Ovary (tissue), 9 donors: ENCODE data around the gene BIN1. TPM values are rescaled to one million over a fixed set of nuclear protein-coding genes. Genes with fewer than 3 reads are reported as not detected.

Experiments used
- DNase-seq, 5 donors: peaks; one replicate each; pipeline ENCODE4 v3.0.0-alpha.2; 2019 to 2020
- H3K27ac ChIP-seq, 2 donors: fragments of 200-600 bp; one replicate each; pipeline versions ENCODE4 v1.5.1 to v1.8.0; 2019 to 2022
- H3K27me3 ChIP-seq: fragments of 200-600 bp; one replicate; pipeline ENCODE4 v1.8.0; 2022
- H3K36me3 ChIP-seq: fragments of 200-600 bp; sonication (generic); one replicate; pipeline ENCODE4 v1.5.1; 2019
- H3K4me1 ChIP-seq: one replicate; pipeline ENCODE4 v1.8.1; 2013; ENCODE audit warnings: mild to moderate bottlenecking, moderate library complexity; ENCODE audit not compliant: insufficient read depth
- H3K4me3 ChIP-seq: fragments of 200-600 bp; sonication (generic); one replicate; pipeline ENCODE4 v1.5.1; 2017
- H3K9me3 ChIP-seq, 2 donors: fragments of 200-600 bp in 1 of 2; sonication (generic) in 1 of 2; one replicate each; pipeline versions ENCODE4 v1.5.1 to v1.8.1; 2013 to 2019; ENCODE audit warnings: mild to moderate bottlenecking in 1 of 2, moderate library complexity in 1 of 2
- EP300 ChIP-seq: sonication (generic); formaldehyde crosslinking; IDR thresholded peaks from one replicate; pipeline ENCODE4 v1.6.1; 2017; ENCODE audit warnings: antibody characterized with exemption
- POLR2A ChIP-seq: fragments of 450-650 bp; IDR thresholded peaks from one replicate; pipeline ENCODE4 v1.6.1; 2017; ENCODE audit warnings: antibody characterized with exemption, mild to moderate bottlenecking, moderate library complexity
- WGBS, 3 donors: extraction: QIAGEN DNeasy Blood & Tissue Kit in 1 of 3; methylation state at CpG; one replicate each; pipeline versions ENCODE4 v1.1.5 to v1.1.7; 2013 to 2017; 5-methylcytosine and 5-hydroxymethylcytosine counted together
- intact Hi-C, 4 donors: fragments of 100-400 bp; cut with DNase I; formaldehyde crosslinking; loops; one replicate each; pipeline versions ENCODE4 v1.11.0 to v1.15.1; 2022 to 2023
- polyA plus RNA-seq, 2 donors: library from polyadenylated mRNA; stranded (reverse); fragments of 200-250 nt in 1 of 2; fragments of 350-450 nt in 1 of 2; fragmentation: Illumina TruSeq in 1 of 2; extraction: RNeasy Lipid Tissue Mini Kit (QIAGEN cat#74804) in 1 of 2; gene quantifications; one replicate each; pipeline ENCODE4 v1.2.3, GENCODE V29; 2013 to 2014
- total RNA-seq, 7 donors: library from RNA; depleted of rRNA in 2 of 7; stranded (reverse); fragments of >200 nt in 2 of 7; fragmentation: NEBNext Ultra II Directional in 3 of 7; extraction: Animal tissue kit (Norgen Biotek cat#: 25700) in 3 of 7; gene quantifications; one replicate each; pipeline versions ENCODE4 v1.1.0 to v1.2.4, GENCODE V29; 2016 to 2023
- TF ChIP-seq, protein P1 (sequence below), 3 donors: fragments of 450-650 bp in 2 of 3; fragments of 200-600 bp in 1 of 3; IDR thresholded peaks; one replicate each; pipeline versions ENCODE4 v1.5.1 to v1.8.0; 2016 to 2022; ENCODE audit warnings: antibody characterized with exemption in 3 of 3, mild to moderate bottlenecking in 1 of 3
- donor health status: DM: no; HTN: no; CAD: no; lungs with moderate emphysema.
- donor health status: DM: no; HTN: no; CAD: no.
- donor health status: Bipolar disorder and iron deficiency.
- donor health status: DM: yes; HTN: yes; CAD: no.
- donor health status: DM: no; HTN: no; CAD: no.
- donor health status: DM: yes; HTN: yes; CAD: no.

BIN1 gene
- total and polyA plus RNA-seq, 9 donors = 16.7 to 77.3 (median 54.0) TPM

DNA sequence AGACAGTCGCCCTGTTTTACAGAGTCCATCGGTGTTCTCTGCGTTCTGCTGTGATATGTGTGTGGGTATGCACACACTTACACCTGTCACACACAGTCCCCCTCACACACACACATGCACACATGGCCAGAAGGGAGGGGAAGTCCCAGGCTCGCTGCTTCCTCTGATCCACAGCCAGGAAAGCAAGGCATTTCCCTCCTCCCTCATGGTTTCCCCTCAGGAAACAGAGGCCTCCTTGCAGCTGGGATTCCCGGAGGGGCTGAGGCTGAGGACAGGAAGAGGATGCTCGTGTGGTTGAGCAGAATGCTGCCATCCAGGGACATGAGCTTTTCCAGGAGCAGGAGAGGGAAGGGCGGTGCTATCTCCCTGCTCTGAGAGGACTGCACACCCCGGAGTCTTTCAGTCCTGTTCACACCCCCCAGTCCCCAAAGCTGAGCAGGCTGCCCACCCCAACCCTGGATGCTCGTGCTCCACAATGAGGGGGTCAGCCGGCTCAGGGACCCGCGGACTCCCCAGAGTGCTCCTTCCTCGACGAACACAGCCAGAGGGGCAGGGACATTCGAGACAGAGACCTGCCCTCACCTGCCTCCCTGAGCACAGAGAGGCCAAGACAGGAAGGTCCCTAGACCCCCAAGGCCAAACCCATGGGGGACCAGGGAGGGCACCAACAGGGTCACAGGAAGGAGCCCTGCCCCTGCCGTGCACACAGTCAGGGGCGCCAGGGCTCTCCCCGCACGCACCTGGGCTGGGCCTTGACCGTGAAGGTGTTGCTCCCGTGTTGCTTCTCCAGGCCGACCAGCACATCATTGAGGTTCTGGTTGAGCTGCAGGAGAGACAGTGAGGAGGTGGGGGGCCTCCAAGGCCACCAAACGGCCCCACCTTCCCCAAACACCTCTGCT is 45.3 kb downstream of the BIN1 start:
- TF ChIP-seq EP300 (peak; percentile 44), POLR2A (no peak)
- TF ChIP-seq, protein P1, sequence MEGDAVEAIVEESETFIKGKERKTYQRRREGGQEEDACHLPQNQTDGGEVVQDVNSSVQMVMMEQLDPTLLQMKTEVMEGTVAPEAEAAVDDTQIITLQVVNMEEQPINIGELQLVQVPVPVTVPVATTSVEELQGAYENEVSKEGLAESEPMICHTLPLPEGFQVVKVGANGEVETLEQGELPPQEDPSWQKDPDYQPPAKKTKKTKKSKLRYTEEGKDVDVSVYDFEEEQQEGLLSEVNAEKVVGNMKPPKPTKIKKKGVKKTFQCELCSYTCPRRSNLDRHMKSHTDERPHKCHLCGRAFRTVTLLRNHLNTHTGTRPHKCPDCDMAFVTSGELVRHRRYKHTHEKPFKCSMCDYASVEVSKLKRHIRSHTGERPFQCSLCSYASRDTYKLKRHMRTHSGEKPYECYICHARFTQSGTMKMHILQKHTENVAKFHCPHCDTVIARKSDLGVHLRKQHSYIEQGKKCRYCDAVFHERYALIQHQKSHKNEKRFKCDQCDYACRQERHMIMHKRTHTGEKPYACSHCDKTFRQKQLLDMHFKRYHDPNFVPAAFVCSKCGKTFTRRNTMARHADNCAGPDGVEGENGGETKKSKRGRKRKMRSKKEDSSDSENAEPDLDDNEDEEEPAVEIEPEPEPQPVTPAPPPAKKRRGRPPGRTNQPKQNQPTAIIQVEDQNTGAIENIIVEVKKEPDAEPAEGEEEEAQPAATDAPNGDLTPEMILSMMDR (IDR thresholded peaks at IDR 0.05) = no peak
- Histone ChIP-seq H3K4me3 (no peak overlapping the region), H3K36me3 (no peaks in the 10 kb centered on the region), H3K4me1 (no peaks in the 10 kb centered on the region), H3K27ac (no peak overlapping the region), H3K27me3 (no peaks in the 10 kb centered on the region), H3K9me3 (no peaks in the 10 kb centered on the region)
- intact Hi-C loops = loop anchor here in 1 of 4 donors (10.0 kb wide), 1 partner anchor 233 kb away; the partner anchor contains the start of gene ERCC3
- WGBS, 3 donors = 75 to 82% (median 76%) methylated on average over 22 to 23 of the region's 23 CpGs
- DNase-seq = no peak

DNA sequence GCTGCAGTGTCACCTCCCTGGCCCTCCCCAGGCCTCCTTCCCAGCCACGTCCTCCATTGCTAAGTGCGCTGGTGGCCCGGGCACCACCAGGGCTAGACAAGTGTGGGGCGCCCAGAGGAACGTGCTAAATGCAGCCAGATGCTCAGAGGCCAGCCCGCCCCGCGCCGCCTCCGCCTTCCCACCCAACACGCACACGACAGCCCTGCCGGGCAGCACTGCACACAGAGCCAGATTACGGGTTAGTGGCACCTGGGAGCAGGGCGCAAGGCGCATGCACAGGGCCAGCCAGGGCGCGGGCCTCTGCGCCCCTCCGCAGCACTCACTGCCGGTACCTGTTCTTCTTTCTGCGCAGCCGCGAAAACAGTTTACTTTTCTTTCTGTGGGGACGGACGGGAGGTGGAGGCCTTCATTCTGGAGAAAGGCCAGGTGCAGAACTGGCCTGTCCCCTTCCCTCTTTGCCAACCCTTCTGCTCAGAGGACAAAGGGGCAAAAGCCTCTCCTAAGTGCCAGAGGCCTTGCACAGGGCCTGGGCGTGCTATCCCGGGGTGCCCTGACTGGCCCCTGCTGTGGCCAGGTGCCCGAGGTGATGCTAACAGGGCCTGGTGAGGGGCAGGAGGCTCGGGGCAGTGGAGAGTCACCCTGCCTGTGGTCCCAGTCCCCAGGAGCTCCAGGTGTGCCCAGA is 46.5 kb downstream of the BIN1 start:
- WGBS, 3 donors = 91 to 94% (median 93%) methylated on average over 30 of the region's 30 CpGs
- Histone ChIP-seq H3K4me1 (no peaks in the 10 kb centered on the region), H3K27me3 (no peaks in the 10 kb centered on the region), H3K4me3 (no peak overlapping the region), H3K27ac (no peak overlapping the region), H3K36me3 (no peaks in the 10 kb centered on the region), H3K9me3 (no peaks in the 10 kb centered on the region)
- intact Hi-C loops = loop anchor here in 1 of 4 donors (10.0 kb wide), 1 partner anchor 234 kb away; the partner anchor contains the start of gene ERCC3
- DNase-seq = no peak
- TF ChIP-seq, protein P1 (IDR thresholded peaks at IDR 0.05) = no peak
- no peak for TF ChIP-seq EP300
- no peak for TF ChIP-seq POLR2A

DNA sequence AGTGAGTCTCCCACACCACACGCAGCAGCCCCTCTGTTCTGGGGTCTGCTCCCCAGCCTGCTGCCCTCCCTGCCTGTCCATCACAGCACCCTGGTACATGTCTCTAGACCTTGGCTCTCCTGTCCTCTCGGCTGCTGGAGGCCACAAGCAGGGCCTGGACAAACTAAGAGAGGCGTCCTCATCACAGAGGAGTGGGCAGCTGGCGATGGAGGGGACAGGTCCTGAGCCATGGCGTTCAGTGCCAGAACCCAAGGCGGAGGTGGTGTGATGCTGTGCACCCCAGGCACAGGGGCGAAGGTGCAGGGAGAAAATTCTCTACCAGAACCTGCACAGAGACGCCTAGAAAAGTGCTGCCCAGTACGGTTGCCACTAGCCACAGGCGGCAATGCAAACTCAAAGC is 47.4 kb downstream of the BIN1 start:
- intact Hi-C loops = no loop called here
- DNase-seq = no peak
- H3K27ac ChIP-seq = no peak overlapping the region
- WGBS, 3 donors = 90 to 97% (median 95%) methylated on average over 10 of the region's 10 CpGs
- no peaks in the 10 kb centered on the region for H3K27me3 ChIP-seq
- no peaks in the 10 kb centered on the region for H3K9me3 ChIP-seq
- H3K4me3 ChIP-seq = no peak overlapping the region
- TF ChIP-seq POLR2A (no peak), EP300 (no peak)
- TF ChIP-seq, protein P1 (IDR thresholded peaks at IDR 0.05) = no peak
- H3K36me3 ChIP-seq = no peaks in the 10 kb centered on the region
- no peaks in the 10 kb centered on the region for H3K4me1 ChIP-seq

DNA sequence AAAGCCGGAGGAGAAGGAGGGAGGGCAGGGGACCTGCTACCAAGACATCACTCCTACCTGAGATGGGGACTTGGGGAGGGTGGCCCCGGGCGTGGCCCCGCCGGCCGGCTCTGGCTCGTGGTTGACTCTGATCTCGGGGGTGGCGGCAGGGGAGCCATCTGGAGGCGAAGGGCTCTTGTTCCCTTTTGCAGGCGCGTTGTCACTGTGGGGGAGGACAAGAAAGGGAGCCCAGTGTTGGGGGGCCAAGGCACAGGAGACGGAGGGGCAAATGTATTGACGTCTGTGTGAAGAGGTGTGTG is 48.1 kb downstream of the BIN1 start:
- no peak overlapping the region for H3K4me3 ChIP-seq
- no peaks in the 10 kb centered on the region for H3K9me3 ChIP-seq
- no peak for DNase-seq
- TF ChIP-seq POLR2A (no peak), EP300 (no peak)
- TF ChIP-seq, protein P1 (IDR thresholded peaks at IDR 0.05) = no peak
- intact Hi-C loops = no loop called here
- no peaks in the 10 kb centered on the region for H3K4me1 ChIP-seq
- 74 to 85% (median 80%) methylated on average over 14 of the region's 14 CpGs for WGBS, 3 donors
- H3K27ac ChIP-seq = no peak overlapping the region
- H3K36me3 ChIP-seq = no peaks in the 10 kb centered on the region
- no peaks in the 10 kb centered on the region for H3K27me3 ChIP-seq
